Neural cell (in vitro differentiated cells): ENCODE measurements around the gene RRP7A. TPM values are rescaled to one million over a fixed set of nuclear protein-coding genes. Genes with fewer than 3 reads are reported as not detected.
"Not testable (repeated sequence)": the region's sequence is repeated elsewhere in the genome, so short reads cannot be mapped to it uniquely, and the experiment has no call there.

Experiments
- H2AFZ ChIP-seq: fragments of 200-600, 300-800 bp; sonication (generic), shearing (Covaris generic); 2 replicates; pipeline ENCODE4 v1.6.0; 2014; ENCODE audit warnings: low read depth, mild to moderate bottlenecking, antibody characterized with exemption, low read length, moderate library complexity
- H3F3A ChIP-seq: fragments of 200-600 bp; shearing (Covaris generic); 2 replicates; pipeline ENCODE4 v1.6.1; 2016; ENCODE audit warnings: mild to moderate bottlenecking, moderate library complexity, mixed read lengths, antibody characterized with exemption, low read length; ENCODE audit not compliant: insufficient read depth, poor library complexity, severe bottlenecking
- H3K27ac ChIP-seq: fragments of 200-600, 300-800 bp; sonication (generic), shearing (Covaris generic); 2 replicates; pipeline ENCODE4 v1.5.1; 2014; ENCODE audit warnings: mild to moderate bottlenecking, low read length, moderate library complexity
- H3K27me3 ChIP-seq: fragments of 300-800, 200-600 bp; sonication (generic), shearing (Covaris generic); 2 replicates; pipeline ENCODE4 v1.6.0; 2014; ENCODE audit warnings: mild to moderate bottlenecking, low read depth, low read length, moderate library complexity; ENCODE audit not compliant: insufficient read depth
- H3K36me3 ChIP-seq: fragments of 300-800, 200-600 bp; sonication (generic), shearing (Covaris generic); 2 replicates; pipeline ENCODE4 v1.5.1; 2014; ENCODE audit warnings: mild to moderate bottlenecking, antibody characterized with exemption, low read length, moderate library complexity; ENCODE audit not compliant: insufficient read depth
- H3K4me2 ChIP-seq: fragments of 300-800, 200-600 bp; sonication (generic), shearing (Covaris generic); 2 replicates; pipeline ENCODE4 v1.6.0; 2014; ENCODE audit warnings: mild to moderate bottlenecking, low read length
- H3K4me3 ChIP-seq: fragments of 300-800, 200-600 bp; sonication (generic), shearing (Covaris generic); 2 replicates; pipeline ENCODE4 v1.5.1; 2014; ENCODE audit warnings: mild to moderate bottlenecking, low read length, moderate library complexity
- H3K79me2 ChIP-seq: fragments of 200-600 bp; shearing (Covaris generic); replicated peaks from 2 replicates; pipeline ENCODE4 v1.6.0; 2014; ENCODE audit warnings: mild to moderate bottlenecking, low read length, moderate library complexity; ENCODE audit not compliant: insufficient read depth
- H3K9ac ChIP-seq: fragments of 300-800, 200-600 bp; sonication (generic), shearing (Covaris generic); 2 replicates; pipeline ENCODE4 v1.6.1; 2016; ENCODE audit warnings: mild to moderate bottlenecking, low read length, mixed read lengths
- H3K9me2 ChIP-seq: fragments of 200-600 bp; shearing (Covaris generic); 2 replicates; pipeline ENCODE4 v1.6.1; 2016; ENCODE audit warnings: mild to moderate bottlenecking, low read length, mixed read lengths; ENCODE audit not compliant: insufficient read depth
- H3K9me3 ChIP-seq: fragments of 200-600, 300-800 bp; sonication (generic), shearing (Covaris generic); 2 replicates; pipeline ENCODE4 v1.6.1; 2016; ENCODE audit warnings: mild to moderate bottlenecking, mixed run types, low read length, moderate library complexity, mixed read lengths
- H4K20me1 ChIP-seq: fragments of 200-600 bp; shearing (Covaris generic); 2 replicates; pipeline ENCODE4 v1.6.1; 2016; ENCODE audit warnings: mild to moderate bottlenecking, mixed run types; ENCODE audit not compliant: insufficient read depth
- EP300 ChIP-seq: fragments of 450-650 bp; conservative IDR thresholded peaks from 2 replicates; pipeline ENCODE4 v1.6.1; 2014; ENCODE audit warnings: antibody characterized with exemption, mild to moderate bottlenecking, moderate library complexity; ENCODE audit not compliant: poor library complexity, severe bottlenecking
- EZH2 ChIP-seq: fragments of 200-600, 300-800 bp; shearing (Covaris generic), sonication (generic); IDR thresholded peaks from 2 replicates; pipeline ENCODE4 v1.6.1; 2014; ENCODE audit warnings: antibody characterized with exemption, low read length, borderline replicate concordance, mild to moderate bottlenecking; ENCODE audit not compliant: insufficient read depth, poor library complexity, severe bottlenecking
- MXI1 ChIP-seq: fragments of 450-650 bp; conservative IDR thresholded peaks from 2 replicates; pipeline ENCODE4 v1.6.1; 2014; ENCODE audit warnings: antibody characterized with exemption, mild to moderate bottlenecking; ENCODE audit not compliant: poor library complexity, severe bottlenecking
- POLR2AphosphoS5 ChIP-seq: IDR thresholded peaks from 2 replicates; pipeline ENCODE4 v1.6.1; 2012
- RAD21 ChIP-seq: fragments of 450-650 bp; conservative IDR thresholded peaks from 2 replicates; pipeline ENCODE4 v1.6.1; 2014; ENCODE audit warnings: antibody characterized with exemption, mild to moderate bottlenecking, moderate library complexity
- SMC3 ChIP-seq: fragments of 450-650 bp; conservative IDR thresholded peaks from 2 replicates; pipeline ENCODE4 v1.6.1; 2014; ENCODE audit warnings: antibody characterized with exemption, mild to moderate bottlenecking, moderate library complexity; ENCODE audit not compliant: poor library complexity
- TAF1 ChIP-seq: IDR thresholded peaks from 2 replicates; pipeline ENCODE4 v1.6.1; 2012; ENCODE audit warnings: low read depth
- polyA plus RNA-seq: library from polyadenylated mRNA; depleted of rRNA; stranded (reverse); fragments of >200 nt; gene quantifications from 2 replicates; pipeline ENCODE4 v1.2.3, GENCODE V29; 2014
- TF ChIP-seq, protein P1 (sequence below): fragments of 450-650 bp; IDR thresholded peaks from 2 replicates; pipeline ENCODE4 v1.5.1; 2014; ENCODE audit warnings: antibody characterized with exemption, mild to moderate bottlenecking, moderate library complexity; ENCODE audit not compliant: poor library complexity, severe bottlenecking

RRP7A gene
- polyA plus RNA-seq, 1 donor from 2014 or later, result 27.8 TPM

DNA sequence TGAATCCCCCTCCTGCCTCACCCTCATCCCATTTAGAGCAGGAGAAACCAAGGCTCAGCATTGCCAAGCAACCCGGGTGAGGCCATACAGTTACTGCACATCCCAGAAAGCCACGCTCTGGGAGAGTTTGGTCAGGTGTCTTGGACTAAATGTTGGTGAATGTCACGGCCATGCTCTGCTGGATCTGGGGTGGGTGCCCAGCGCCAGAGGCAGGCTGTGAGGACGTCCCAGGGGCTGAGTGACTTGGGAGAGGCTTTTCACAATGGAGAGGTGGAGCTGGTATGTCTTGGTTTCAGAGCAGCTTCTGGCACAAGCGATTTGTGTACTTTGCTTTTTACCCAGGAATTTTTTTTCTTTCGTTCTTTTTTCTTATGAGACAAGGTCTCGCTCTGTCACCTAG, 40.8 kb upstream of the RRP7A start:
- Histone ChIP-seq H2AFZ (no peak overlapping the region), H4K20me1 (no peaks in the 10 kb centered on the region), H3K9me2 (no peaks in the 10 kb centered on the region), H3K9ac (no peak overlapping the region), H3K36me3 (no peaks in the 10 kb centered on the region), H3K27me3 (no peaks in the 10 kb centered on the region), H3K27ac (no peak overlapping the region), H3K9me3 (no peaks in the 10 kb centered on the region), H3F3A (no peaks in the 10 kb centered on the region), H3K4me2 (no peak overlapping the region), H3K79me2 (no peaks in the 10 kb centered on the region), H3K4me3 (no peak overlapping the region)
- TF ChIP-seq POLR2AphosphoS5, result no peak
- no peak for TF ChIP-seq MXI1
- TF ChIP-seq, protein P1, sequence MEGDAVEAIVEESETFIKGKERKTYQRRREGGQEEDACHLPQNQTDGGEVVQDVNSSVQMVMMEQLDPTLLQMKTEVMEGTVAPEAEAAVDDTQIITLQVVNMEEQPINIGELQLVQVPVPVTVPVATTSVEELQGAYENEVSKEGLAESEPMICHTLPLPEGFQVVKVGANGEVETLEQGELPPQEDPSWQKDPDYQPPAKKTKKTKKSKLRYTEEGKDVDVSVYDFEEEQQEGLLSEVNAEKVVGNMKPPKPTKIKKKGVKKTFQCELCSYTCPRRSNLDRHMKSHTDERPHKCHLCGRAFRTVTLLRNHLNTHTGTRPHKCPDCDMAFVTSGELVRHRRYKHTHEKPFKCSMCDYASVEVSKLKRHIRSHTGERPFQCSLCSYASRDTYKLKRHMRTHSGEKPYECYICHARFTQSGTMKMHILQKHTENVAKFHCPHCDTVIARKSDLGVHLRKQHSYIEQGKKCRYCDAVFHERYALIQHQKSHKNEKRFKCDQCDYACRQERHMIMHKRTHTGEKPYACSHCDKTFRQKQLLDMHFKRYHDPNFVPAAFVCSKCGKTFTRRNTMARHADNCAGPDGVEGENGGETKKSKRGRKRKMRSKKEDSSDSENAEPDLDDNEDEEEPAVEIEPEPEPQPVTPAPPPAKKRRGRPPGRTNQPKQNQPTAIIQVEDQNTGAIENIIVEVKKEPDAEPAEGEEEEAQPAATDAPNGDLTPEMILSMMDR, result no peak
- TF ChIP-seq EZH2, result no peak
- TF ChIP-seq RAD21, result no peak
- no peak for TF ChIP-seq TAF1
- TF ChIP-seq EP300, result no peak

DNA sequence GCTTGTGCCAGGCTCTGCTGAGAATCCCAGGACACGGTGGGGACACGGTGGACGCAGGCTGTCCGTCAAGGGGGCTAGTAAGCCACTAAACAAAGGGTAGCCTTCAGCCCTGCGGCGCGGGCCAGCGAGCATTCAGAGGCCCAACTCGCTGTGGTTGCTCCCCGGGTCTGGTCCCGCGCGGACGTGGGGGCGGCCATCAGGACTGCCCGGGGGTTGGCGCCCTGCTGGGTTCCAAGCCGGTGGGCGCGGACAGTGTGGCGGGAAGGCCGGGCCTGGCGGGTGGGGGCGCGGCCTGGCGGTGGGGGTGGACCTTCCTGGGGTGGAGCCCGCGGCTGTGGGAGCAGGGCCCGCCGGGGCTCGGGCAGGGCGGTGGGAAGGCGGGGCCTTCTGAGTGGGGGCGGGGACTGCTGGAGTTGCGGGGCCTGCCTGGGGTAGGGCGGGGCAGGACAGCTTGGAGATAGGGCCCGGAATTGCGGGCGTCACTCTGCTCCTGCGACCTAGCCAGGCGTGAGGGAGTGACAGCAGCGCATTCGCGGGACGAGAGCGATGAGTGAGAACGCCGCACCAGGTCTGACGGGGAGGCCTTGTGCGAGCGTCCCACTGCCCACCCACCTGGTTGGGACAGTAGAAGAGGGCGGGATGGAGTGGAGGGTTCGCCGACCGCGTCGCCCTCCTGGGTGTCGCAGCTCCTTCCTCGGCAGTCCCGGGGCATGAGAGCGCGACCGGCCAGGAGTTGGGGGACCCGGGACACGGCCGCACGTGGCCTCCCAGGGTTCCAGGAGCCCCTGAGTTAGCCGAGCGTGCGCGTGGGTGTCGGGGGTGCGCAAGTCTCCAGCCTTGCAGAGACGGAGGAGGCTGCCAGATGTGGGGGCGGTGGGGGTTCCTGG, 34.1 kb upstream of the RRP7A start, which contains the start of gene SERHL2:
SERHL2 (plus strand) TSS at position 482 of the 887 bp plus-strand sequence; CDS start at position 547, 65 bp downstream.
- no peak within 1 kb of the TSS for H3K9ac ChIP-seq
- H4K20me1 ChIP-seq, result no peaks in the 10 kb centered on the region
- H3K36me3 ChIP-seq, result no peaks in the 10 kb centered on the region
- H3F3A ChIP-seq, result no peaks in the 10 kb centered on the region
- H3K9me2 ChIP-seq, result no peaks in the 10 kb centered on the region
- no peaks in the 10 kb centered on the region for H3K9me3 ChIP-seq
- no peak within 1 kb of the TSS for H2AFZ ChIP-seq
- peak within 1 kb of the TSS; percentile 54 for H3K4me3 ChIP-seq
- no peak within 1 kb of the TSS for H3K4me2 ChIP-seq
- H3K79me2 ChIP-seq, result no peaks in the 10 kb centered on the region
- peaks cover 4% of the 10 kb centered on the region for H3K27me3 ChIP-seq
- H3K27ac ChIP-seq, result no peak within 1 kb of the TSS
- TF ChIP-seq, protein P1, result no peak
- TF ChIP-seq POLR2AphosphoS5 (no peak), MXI1 (no peak), RAD21 (no peak), SMC3 (no peak), EP300 (no peak), TAF1 (no peak), EZH2 (no peak)

DNA sequence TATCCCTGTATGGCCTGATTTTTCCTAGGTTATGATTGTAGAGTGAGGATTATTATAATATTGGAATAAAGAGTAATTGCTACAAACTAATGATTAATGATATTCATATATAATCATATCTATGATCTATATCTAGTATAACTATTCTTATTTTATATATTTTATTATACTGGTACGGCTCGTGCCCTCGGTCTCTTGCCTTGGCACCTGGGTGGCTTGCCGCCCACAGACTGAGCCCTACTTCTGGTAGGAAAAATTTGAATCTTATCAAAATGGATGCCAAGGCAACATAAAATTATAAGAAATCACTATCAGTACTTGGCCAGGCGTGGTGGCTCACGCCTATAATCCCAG, 32.7 kb upstream of the RRP7A start:
- not testable (repeated sequence) for H4K20me1 ChIP-seq, H3K27me3 ChIP-seq, H3K27ac ChIP-seq, H3K9me3 ChIP-seq, H3K9me2 ChIP-seq, H3K4me2 ChIP-seq, H3F3A ChIP-seq, H3K36me3 ChIP-seq, H3K9ac ChIP-seq, H2AFZ ChIP-seq, H3K4me3 ChIP-seq, H3K79me2 ChIP-seq
